ENCODE results near the gene CCDC57. TPM values are rescaled to one million over a fixed set of nuclear protein-coding genes. Genes with fewer than 3 reads are reported as not detected.
"Not testable (repeated sequence)": the region's sequence is repeated elsewhere in the genome, so short reads cannot be mapped to it uniquely, and the experiment has no call there.

Gene CCDC57, protein sequence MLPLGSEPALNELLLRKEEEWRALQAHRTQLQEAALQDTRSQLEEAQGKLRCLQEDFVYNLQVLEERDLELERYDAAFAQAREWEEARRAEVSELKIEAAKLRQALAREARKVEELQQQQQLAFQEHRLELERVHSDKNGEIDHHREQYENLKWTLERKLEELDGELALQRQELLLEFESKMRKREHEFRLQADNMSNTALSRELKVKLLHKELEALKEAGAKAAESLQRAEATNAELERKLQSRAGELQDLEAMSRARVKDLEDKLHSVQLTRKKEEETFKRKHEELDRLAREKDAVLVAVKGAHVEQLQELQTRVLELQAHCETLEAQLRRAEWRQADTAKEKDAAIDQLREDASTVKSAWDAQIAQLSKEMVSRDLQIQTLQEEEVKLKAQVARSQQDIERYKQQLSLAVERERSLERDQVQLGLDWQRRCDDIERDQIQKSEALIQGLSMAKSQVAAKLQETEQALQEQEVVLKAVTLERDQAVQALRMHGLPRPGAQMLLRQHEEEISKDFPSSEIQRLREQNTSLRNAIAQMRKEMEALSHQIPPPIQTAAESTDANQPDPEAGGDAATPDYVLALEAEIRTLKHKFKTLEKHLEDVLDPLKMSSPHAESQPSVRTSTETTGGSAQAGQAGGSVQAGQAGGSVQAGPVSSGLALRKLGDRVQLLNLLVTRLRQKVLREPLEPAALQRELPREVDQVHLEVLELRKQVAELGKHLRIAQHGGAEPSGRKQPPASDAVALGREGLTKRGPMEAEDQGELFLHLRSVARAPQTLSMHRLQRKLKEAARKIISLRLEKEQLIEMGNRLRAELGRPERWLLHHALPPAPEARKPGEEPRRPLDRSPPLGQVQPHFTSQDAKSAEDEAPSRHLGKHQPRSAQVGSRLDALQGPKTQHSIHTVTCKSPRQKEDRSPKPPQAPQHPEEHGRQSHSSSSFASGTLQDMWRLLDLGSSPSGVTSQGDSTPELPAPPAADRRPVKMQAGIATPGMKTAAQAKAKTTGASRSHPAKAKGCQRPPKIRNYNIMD
- total RNA-seq (2014; rRNA removed) (35.0 and 36.6 TPM in 2 replicates), Bru-seq, nascent RNA (percentile 67 among the genes with signal in this experiment), BruChase-seq, experiment 1, labeled RNA remaining after a 6-hour chase (percentile 71 among the genes with signal in this experiment), BruChase-seq, experiment 2, labeled RNA remaining after a 2-hour chase (percentile 68 among the genes with signal in this experiment)
- long read RNA-seq, partial matches to known transcripts: 27 of 96 reads
- long read RNA-seq, other reads (novel, unspliced or antisense): 69 of 96 reads

DNA sequence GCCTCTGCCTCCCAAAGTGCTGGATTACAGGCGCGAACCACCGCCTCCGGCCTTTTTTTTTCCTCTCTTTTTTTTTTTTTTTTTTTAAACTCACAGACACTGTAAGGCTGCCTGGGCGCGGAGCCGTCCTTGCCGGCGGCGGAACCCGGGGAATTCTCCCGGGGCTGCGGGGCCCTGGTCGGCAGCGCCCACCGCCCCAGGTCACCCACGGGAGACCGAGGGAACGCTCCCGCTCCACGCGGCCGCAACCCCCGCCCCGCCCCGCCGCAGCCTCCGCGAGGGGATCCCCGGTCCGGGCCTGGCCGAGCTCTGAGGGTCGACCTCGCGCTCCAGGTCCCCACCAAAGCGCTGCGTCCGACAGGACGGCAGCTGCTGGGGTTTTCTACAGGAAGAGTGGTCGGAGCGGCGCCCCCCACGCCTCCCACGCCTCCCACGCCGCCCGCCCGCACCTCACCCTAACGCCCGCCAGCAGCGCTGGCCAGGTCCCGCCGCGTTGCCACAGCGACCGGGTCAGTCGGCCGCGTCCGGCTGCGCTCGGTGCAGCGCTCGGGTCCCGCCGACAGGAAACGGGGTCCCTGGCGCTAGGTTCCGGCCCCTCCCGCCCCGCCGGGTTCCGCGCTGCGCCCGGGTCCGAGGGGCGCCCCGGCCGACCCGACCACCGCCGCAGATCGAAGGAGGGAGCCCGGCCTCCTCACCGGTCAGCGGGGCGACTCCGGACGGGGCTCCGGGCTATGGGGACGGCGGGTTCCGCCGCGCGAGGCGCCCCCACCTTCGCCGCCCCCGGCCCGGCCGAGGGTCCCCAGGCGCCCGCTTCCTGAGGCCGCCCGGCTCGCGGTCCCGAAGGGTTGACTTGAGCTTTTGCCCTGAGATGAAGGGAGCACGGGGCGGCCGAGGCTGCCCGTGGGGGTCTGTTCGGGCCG lies at the start of gene CCDC57:
CCDC57 (minus strand) TSS at position 512 of the 920 bp plus-strand sequence. CDS start 10,898 bp downstream, outside the sequence.
- Histone ChIP-seq H4K20me1 (ENCODE audit: low read length) (no peaks in the 10 kb centered on the region), H2AFZ (ENCODE audit: low read length) (peak within 1 kb of the TSS; percentile 95), H3K9ac (ENCODE audit: low read length) (peak within 1 kb of the TSS; percentile 99), H3K79me2 (ENCODE audit: low read length) (peaks cover 17% of the 10 kb centered on the region), H3K36me3 (ENCODE audit: low read depth, low read length) (no peaks in the 10 kb centered on the region), H3K9me2 (replicated peaks; ENCODE audit: low read length) (no peaks in the 10 kb centered on the region), H3F3A (ENCODE audit: low read length, unreplicated experiment) (no peaks in the 10 kb centered on the region), H3K27me3 (ENCODE audit: low read length) (no peaks in the 10 kb centered on the region), H3K4me1 (ENCODE audit: insufficient read depth, low read length) (peaks cover 33% of the 10 kb centered on the region), H3K4me2 (ENCODE audit: low read length) (peak within 1 kb of the TSS; percentile 98), H3K9me3 (ENCODE audit: low read length) (no peaks in the 10 kb centered on the region), H3K4me3 (ENCODE audit: low read length) (peak within 1 kb of the TSS; percentile 97), H3K27ac (ENCODE audit: low read length) (peak within 1 kb of the TSS; percentile 75)
- DNase-seq (peak; percentile 76), ATAC-seq (peak; percentile 55)
- intact Hi-C loops (cut with micrococcal nuclease): no loop called here
- TF ChIP-seq EZH2phosphoT487 (IDR thresholded peaks at IDR 0.05; ENCODE audit: borderline replicate concordance, low read length): no peak
- no peak for TF ChIP-seq EZH2 (IDR thresholded peaks at IDR 0.05; ENCODE audit: low read length, unreplicated experiment)
- TF ChIP-seq, protein P1, sequence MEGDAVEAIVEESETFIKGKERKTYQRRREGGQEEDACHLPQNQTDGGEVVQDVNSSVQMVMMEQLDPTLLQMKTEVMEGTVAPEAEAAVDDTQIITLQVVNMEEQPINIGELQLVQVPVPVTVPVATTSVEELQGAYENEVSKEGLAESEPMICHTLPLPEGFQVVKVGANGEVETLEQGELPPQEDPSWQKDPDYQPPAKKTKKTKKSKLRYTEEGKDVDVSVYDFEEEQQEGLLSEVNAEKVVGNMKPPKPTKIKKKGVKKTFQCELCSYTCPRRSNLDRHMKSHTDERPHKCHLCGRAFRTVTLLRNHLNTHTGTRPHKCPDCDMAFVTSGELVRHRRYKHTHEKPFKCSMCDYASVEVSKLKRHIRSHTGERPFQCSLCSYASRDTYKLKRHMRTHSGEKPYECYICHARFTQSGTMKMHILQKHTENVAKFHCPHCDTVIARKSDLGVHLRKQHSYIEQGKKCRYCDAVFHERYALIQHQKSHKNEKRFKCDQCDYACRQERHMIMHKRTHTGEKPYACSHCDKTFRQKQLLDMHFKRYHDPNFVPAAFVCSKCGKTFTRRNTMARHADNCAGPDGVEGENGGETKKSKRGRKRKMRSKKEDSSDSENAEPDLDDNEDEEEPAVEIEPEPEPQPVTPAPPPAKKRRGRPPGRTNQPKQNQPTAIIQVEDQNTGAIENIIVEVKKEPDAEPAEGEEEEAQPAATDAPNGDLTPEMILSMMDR (conservative IDR thresholded peaks at IDR 0.05; ENCODE audit: low read depth, low read length): no peak
- BruUV-seq (replicated peaks): no TSS peak
- ChIA-PET CTCF (no interaction called here), POLR2A (ENCODE audit: unreplicated experiment) (no interaction called here)

- BruUV-seq (replicated peaks): no TSS peak
- TF ChIP-seq, protein P1 (conservative IDR thresholded peaks at IDR 0.05; ENCODE audit: low read depth, low read length): no peak
- TF ChIP-seq EZH2phosphoT487 (IDR thresholded peaks at IDR 0.05; ENCODE audit: borderline replicate concordance, low read length): no peak
- no peak for TF ChIP-seq EZH2 (IDR thresholded peaks at IDR 0.05; ENCODE audit: low read length, unreplicated experiment)
Measured at GRCh38 chr17:82262344-82262743, 49.7 kb upstream of the CCDC57 start.

DNA sequence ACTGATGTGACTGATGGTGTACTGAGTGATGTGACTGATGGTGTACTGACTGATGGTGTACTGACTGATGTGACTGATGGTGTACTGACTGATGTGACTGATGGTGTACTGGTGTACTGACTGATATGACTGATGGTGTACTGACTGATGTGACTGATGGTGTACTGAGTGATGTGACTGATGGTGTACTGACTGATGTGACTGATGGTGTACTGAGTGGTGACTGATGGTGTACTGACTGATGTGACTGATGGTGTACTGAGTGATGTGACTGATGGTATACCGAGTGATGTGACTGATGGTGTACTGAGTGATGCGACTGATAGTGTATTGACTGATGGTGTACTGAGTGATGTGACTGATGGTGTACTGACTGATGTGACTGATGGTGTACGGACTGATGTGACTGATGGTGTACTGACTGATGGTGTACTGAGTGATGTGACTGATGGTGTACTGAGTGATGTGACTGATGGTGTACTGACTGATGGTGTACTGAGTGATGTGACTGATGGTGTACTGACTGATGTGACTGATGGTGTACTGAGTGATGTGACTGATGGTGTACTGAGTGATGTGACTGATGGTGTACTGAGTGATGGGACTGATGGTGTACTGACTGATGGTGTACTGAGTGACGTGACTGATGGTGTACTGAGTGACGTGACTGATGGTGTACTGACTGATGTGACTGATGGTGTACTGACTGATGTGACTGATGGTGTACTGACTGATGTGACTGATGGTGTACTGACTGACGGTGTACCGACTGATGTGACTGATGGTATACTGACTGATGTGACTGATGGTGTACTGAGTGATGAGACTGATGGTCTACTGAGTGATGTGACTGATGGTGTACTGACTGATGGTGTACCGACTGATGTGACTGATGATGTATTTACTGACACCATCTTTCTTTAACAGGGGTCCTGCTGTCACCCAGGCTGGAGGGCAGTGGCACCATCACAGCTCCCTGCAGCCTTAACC lies 47.6 kb upstream of the CCDC57 start:
- Histone ChIP-seq H3F3A (ENCODE audit: low read length, unreplicated experiment) (peaks cover 13% of the 10 kb centered on the region), H3K79me2 (ENCODE audit: low read length) (peaks cover 98% of the 10 kb centered on the region), H3K36me3 (ENCODE audit: low read depth, low read length) (peaks cover 92% of the 10 kb centered on the region), H4K20me1 (ENCODE audit: low read length) (peaks cover 61% of the 10 kb centered on the region)
- DNase-seq; H3K27me3 ChIP-seq (ENCODE audit: low read length); H3K9me3 ChIP-seq (ENCODE audit: low read length); CTCF ChIA-PET; H3K4me1 ChIP-seq (ENCODE audit: insufficient read depth, low read length); H3K9me2 ChIP-seq (replicated peaks; ENCODE audit: low read length); POLR2A ChIA-PET (ENCODE audit: unreplicated experiment); BruUV-seq (replicated peaks); H3K4me3 ChIP-seq (ENCODE audit: low read length); H3K9ac ChIP-seq (ENCODE audit: low read length); H3K4me2 ChIP-seq (ENCODE audit: low read length); H3K27ac ChIP-seq (ENCODE audit: low read length); H2AFZ ChIP-seq (ENCODE audit: low read length); ATAC-seq; intact Hi-C loops (cut with micrococcal nuclease): not testable (repeated sequence)

More at GRCh38 chr17:82262344-82262743, 49.7 kb upstream of the CCDC57 start:
- peaks cover 5% of the 10 kb centered on the region for H3K4me1 ChIP-seq (ENCODE audit: insufficient read depth, low read length)
- POLR2A ChIA-PET (ENCODE audit: unreplicated experiment): no interaction called here
- H3K79me2 ChIP-seq (ENCODE audit: low read length): peaks cover 98% of the 10 kb centered on the region
- no peaks in the 10 kb centered on the region for H3K9me2 ChIP-seq (replicated peaks; ENCODE audit: low read length)
- ATAC-seq (no peak), DNase-seq (no peak)
- no peak overlapping the region for H3K27ac ChIP-seq (ENCODE audit: low read length)
- H3K36me3 ChIP-seq (ENCODE audit: low read depth, low read length): peaks cover 85% of the 10 kb centered on the region
- no peak overlapping the region for H3K4me2 ChIP-seq (ENCODE audit: low read length)
- peaks cover 66% of the 10 kb centered on the region for H4K20me1 ChIP-seq (ENCODE audit: low read length)
- intact Hi-C loops (cut with micrococcal nuclease): no loop called here
- CTCF ChIA-PET: no interaction called here
- no peaks in the 10 kb centered on the region for H3K9me3 ChIP-seq (ENCODE audit: low read length)
- no peak overlapping the region for H3K4me3 ChIP-seq (ENCODE audit: low read length)
- no peak overlapping the region for H2AFZ ChIP-seq (ENCODE audit: low read length)
- H3F3A ChIP-seq (ENCODE audit: low read length, unreplicated experiment): peaks cover 16% of the 10 kb centered on the region
- H3K27me3 ChIP-seq (ENCODE audit: low read length): no peaks in the 10 kb centered on the region
- no peak overlapping the region for H3K9ac ChIP-seq (ENCODE audit: low read length)
